ENCODE results near the gene CCDC106. TPM values are rescaled to one million over a fixed set of nuclear protein-coding genes. Genes with fewer than 3 reads are reported as not detected.

The CCDC106 gene
- polyA plus RNA-seq, 1 donor = 11.6 TPM

GRCh38 chr19:55643887-55644176 lies 4.2 kb upstream of the CCDC106 start:
- DNase-seq = no peak
- Histone ChIP-seq H3K4me3 (ENCODE audit: low read length) (peak overlapping the region; percentile 78), H3K4me1 (ENCODE audit: control insufficient read depth, insufficient read depth, low read length) (peaks cover 24% of the 10 kb centered on the region), H3K27ac (ENCODE audit: low read length) (no peak overlapping the region), H3K27me3 (ENCODE audit: control insufficient read depth, insufficient read depth, low read length) (no peaks in the 10 kb centered on the region), H3K9me3 (ENCODE audit: control insufficient read depth, low read depth, low read length) (peaks cover 5% of the 10 kb centered on the region), H3K36me3 (ENCODE audit: control insufficient read depth, insufficient read depth, low read length) (peaks cover 12% of the 10 kb centered on the region)
- WGBS (ENCODE audit: insufficient coverage, low lambda C conversion rate) = no CpG with 5 or more reads among the region's 15 CpGs

DNA sequence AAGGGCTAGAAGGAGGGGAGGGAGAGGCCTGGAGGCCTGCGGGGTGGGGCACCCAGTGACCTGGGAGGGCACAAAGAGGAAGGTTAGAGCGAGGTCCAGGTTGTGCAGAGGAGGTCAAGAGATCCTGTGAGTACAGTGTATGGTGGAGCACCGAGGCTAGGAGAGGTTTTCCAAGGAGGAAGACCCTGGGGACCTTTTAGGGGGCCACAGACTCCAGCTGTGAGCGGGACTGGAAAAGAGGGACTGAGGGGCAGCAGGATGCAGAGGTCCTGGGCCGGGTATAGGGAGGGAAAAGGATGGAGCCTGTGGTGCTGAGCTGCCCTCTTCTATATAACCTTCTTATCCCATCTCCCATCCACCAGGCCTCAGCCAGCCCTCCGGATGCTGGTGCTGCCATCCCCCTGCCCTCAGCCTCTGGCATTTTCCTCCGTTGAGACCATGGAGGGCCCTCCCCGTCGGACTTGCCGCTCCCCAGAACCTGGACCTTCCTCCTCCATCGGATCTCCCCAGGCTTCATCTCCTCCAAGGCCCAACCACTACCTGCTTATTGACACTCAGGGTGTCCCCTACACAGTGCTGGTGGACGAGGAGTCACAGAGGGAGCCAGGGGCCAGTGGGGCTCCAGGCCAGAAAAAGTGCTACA lies 3.7 kb upstream of the CCDC106 start:
- Histone ChIP-seq H3K27ac (ENCODE audit: low read length) (no peak overlapping the region), H3K4me3 (ENCODE audit: low read length) (peak overlapping the region; percentile 78), H3K36me3 (ENCODE audit: control insufficient read depth, insufficient read depth, low read length) (peaks cover 12% of the 10 kb centered on the region), H3K9me3 (ENCODE audit: control insufficient read depth, low read depth, low read length) (peaks cover 5% of the 10 kb centered on the region), H3K4me1 (ENCODE audit: control insufficient read depth, insufficient read depth, low read length) (peaks cover 25% of the 10 kb centered on the region), H3K27me3 (ENCODE audit: control insufficient read depth, insufficient read depth, low read length) (no peaks in the 10 kb centered on the region)
- DNase-seq = no peak
- WGBS (ENCODE audit: insufficient coverage, low lambda C conversion rate) = no CpG with 5 or more reads among the region's 12 CpGs

DNA sequence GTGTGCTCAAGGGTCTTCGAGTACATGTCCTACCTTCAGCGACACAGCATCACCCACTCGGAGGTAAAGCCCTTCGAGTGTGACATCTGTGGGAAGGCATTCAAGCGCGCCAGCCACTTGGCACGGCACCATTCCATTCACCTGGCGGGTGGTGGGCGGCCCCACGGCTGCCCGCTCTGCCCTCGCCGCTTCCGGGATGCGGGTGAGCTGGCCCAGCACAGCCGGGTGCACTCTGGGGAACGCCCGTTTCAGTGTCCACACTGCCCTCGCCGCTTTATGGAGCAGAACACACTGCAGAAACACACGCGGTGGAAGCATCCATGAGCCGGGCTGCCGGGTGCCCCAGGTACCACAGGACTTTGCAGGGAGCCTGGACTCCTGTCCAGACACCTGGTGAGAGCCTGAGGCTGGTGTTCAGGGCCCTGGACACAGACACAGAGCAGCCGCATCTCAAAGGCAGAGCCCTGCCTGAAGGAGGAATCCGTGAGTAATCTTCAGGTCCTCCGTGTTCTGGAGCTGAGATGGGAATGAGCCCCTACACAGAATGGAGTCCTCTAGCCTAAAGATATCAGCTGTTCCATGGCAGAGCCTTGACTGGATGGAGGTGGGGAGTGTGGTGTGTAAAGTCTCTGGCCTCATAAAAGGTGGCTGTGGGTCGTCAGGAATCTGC lies 3.0 kb upstream of the CCDC106 start:
- H3K27me3 ChIP-seq (ENCODE audit: control insufficient read depth, insufficient read depth, low read length) = no peaks in the 10 kb centered on the region
- peaks cover 3% of the 10 kb centered on the region for H3K9me3 ChIP-seq (ENCODE audit: control insufficient read depth, low read depth, low read length)
- WGBS (ENCODE audit: insufficient coverage, low lambda C conversion rate) = no CpG with 5 or more reads among the region's 28 CpGs
- H3K4me3 ChIP-seq (ENCODE audit: low read length) = peak overlapping the region; percentile 78
- no peak overlapping the region for H3K27ac ChIP-seq (ENCODE audit: low read length)
- peaks cover 12% of the 10 kb centered on the region for H3K36me3 ChIP-seq (ENCODE audit: control insufficient read depth, insufficient read depth, low read length)
- DNase-seq = no peak
- H3K4me1 ChIP-seq (ENCODE audit: control insufficient read depth, insufficient read depth, low read length) = peaks cover 25% of the 10 kb centered on the region

GRCh38 chr19:55645512-55645881 lies 2.5 kb upstream of the CCDC106 start:
- Histone ChIP-seq H3K9me3 (ENCODE audit: control insufficient read depth, low read depth, low read length) (no peaks in the 10 kb centered on the region), H3K27me3 (ENCODE audit: control insufficient read depth, insufficient read depth, low read length) (no peaks in the 10 kb centered on the region), H3K36me3 (ENCODE audit: control insufficient read depth, insufficient read depth, low read length) (peaks cover 12% of the 10 kb centered on the region), H3K4me3 (ENCODE audit: low read length) (no peak overlapping the region), H3K4me1 (ENCODE audit: control insufficient read depth, insufficient read depth, low read length) (peaks cover 19% of the 10 kb centered on the region), H3K27ac (ENCODE audit: low read length) (no peak overlapping the region)
- 80% methylated on average over 1 of the region's 5 CpGs for WGBS (ENCODE audit: insufficient coverage, low lambda C conversion rate)
- no peak for DNase-seq

- WGBS (ENCODE audit: insufficient coverage, low lambda C conversion rate) = 80% methylated on average over 1 of the region's 14 CpGs
- Histone ChIP-seq H3K9me3 (ENCODE audit: control insufficient read depth, low read depth, low read length) (no peaks in the 10 kb centered on the region), H3K4me3 (ENCODE audit: low read length) (peak overlapping the region; percentile 78), H3K36me3 (ENCODE audit: control insufficient read depth, insufficient read depth, low read length) (peaks cover 17% of the 10 kb centered on the region), H3K27me3 (ENCODE audit: control insufficient read depth, insufficient read depth, low read length) (no peaks in the 10 kb centered on the region), H3K4me1 (ENCODE audit: control insufficient read depth, insufficient read depth, low read length) (peaks cover 18% of the 10 kb centered on the region), H3K27ac (ENCODE audit: low read length) (no peak overlapping the region)
- no peak for DNase-seq
These were observed 902 bp upstream of the CCDC106 start for GRCh38 chr19:55646889-55647731.

GRCh38 chr19:55648585-55649267 lies 714 bp downstream of the CCDC106 start:
- H3K36me3 ChIP-seq (ENCODE audit: control insufficient read depth, insufficient read depth, low read length) = peaks cover 22% of the 10 kb centered on the region
- H3K4me1 ChIP-seq (ENCODE audit: control insufficient read depth, insufficient read depth, low read length) = peaks cover 8% of the 10 kb centered on the region
- H3K27me3 ChIP-seq (ENCODE audit: control insufficient read depth, insufficient read depth, low read length) = no peaks in the 10 kb centered on the region
- H3K4me3 ChIP-seq (ENCODE audit: low read length) = peak overlapping the region; percentile 78
- WGBS (ENCODE audit: insufficient coverage, low lambda C conversion rate) = no CpG with 5 or more reads among the region's 25 CpGs
- no peak overlapping the region for H3K27ac ChIP-seq (ENCODE audit: low read length)
- no peak for DNase-seq
- H3K9me3 ChIP-seq (ENCODE audit: control insufficient read depth, low read depth, low read length) = no peaks in the 10 kb centered on the region

- H3K27ac ChIP-seq (ENCODE audit: low read length) = no peak overlapping the region
- no CpG with 5 or more reads among the region's 17 CpGs for WGBS (ENCODE audit: insufficient coverage, low lambda C conversion rate)
- peaks cover 21% of the 10 kb centered on the region for H3K36me3 ChIP-seq (ENCODE audit: control insufficient read depth, insufficient read depth, low read length)
- H3K4me1 ChIP-seq (ENCODE audit: control insufficient read depth, insufficient read depth, low read length) = peaks cover 7% of the 10 kb centered on the region
- no peaks in the 10 kb centered on the region for H3K9me3 ChIP-seq (ENCODE audit: control insufficient read depth, low read depth, low read length)
- no peaks in the 10 kb centered on the region for H3K27me3 ChIP-seq (ENCODE audit: control insufficient read depth, insufficient read depth, low read length)
- DNase-seq = no peak
- peak overlapping the region; percentile 78 for H3K4me3 ChIP-seq (ENCODE audit: low read length)
These were observed 1.5 kb downstream of the CCDC106 start for GRCh38 chr19:55649268-55650125.

DNA sequence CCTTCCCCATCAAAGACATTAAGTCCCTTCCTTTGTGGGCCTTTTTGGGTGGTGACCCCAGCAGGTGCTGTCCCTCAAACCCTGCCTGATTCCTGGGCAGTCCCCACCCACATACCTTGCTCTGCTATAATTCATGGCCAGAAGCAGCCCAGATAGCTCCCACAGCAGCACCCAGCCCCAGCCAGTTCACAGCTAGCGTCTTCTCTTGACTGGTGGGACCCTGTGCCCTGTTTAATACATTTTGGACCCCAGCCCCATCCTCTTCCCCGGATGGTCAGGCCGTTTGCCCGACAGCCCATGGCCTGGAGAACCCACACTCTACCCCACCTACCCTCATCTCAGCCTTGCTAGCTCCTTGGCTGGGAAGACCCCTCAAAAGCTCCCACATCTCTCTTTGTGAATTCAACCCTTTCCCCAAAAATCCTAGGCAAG lies 2.1 kb downstream of the CCDC106 start:
- peaks cover 2% of the 10 kb centered on the region for H3K9me3 ChIP-seq (ENCODE audit: control insufficient read depth, low read depth, low read length)
- peaks cover 4% of the 10 kb centered on the region for H3K4me1 ChIP-seq (ENCODE audit: control insufficient read depth, insufficient read depth, low read length)
- H3K27me3 ChIP-seq (ENCODE audit: control insufficient read depth, insufficient read depth, low read length) = no peaks in the 10 kb centered on the region
- H3K4me3 ChIP-seq (ENCODE audit: low read length) = no peak overlapping the region
- no peak for DNase-seq
- H3K36me3 ChIP-seq (ENCODE audit: control insufficient read depth, insufficient read depth, low read length) = peaks cover 14% of the 10 kb centered on the region
- H3K27ac ChIP-seq (ENCODE audit: low read length) = no peak overlapping the region
- WGBS (ENCODE audit: insufficient coverage, low lambda C conversion rate) = no CpG with 5 or more reads among the region's 4 CpGs

- Histone ChIP-seq H3K4me3 (ENCODE audit: low read length) (no peak overlapping the region), H3K27me3 (ENCODE audit: control insufficient read depth, insufficient read depth, low read length) (no peaks in the 10 kb centered on the region), H3K36me3 (ENCODE audit: control insufficient read depth, insufficient read depth, low read length) (peaks cover 10% of the 10 kb centered on the region), H3K9me3 (ENCODE audit: control insufficient read depth, low read depth, low read length) (peaks cover 2% of the 10 kb centered on the region), H3K27ac (ENCODE audit: low read length) (no peak overlapping the region), H3K4me1 (ENCODE audit: control insufficient read depth, insufficient read depth, low read length) (peaks cover 4% of the 10 kb centered on the region)
- DNase-seq = no peak
- WGBS (ENCODE audit: insufficient coverage, low lambda C conversion rate) = no CpG with 5 or more reads among the region's 17 CpGs
These were observed 2.7 kb downstream of the CCDC106 start for GRCh38 chr19:55650602-55651230.
